HG02571 (cell line): ENCODE measurements around the gene KCNJ4.

Experiments
- ATAC-seq: cut with Tn5 transposase; IDR thresholded peaks from one replicate; pipeline ENCODE4 v1.9.1; 2021; ENCODE audit warnings: mild to moderate bottlenecking, moderate library complexity; ENCODE audit not compliant: unreplicated experiment

Gene KCNJ4

DNA sequence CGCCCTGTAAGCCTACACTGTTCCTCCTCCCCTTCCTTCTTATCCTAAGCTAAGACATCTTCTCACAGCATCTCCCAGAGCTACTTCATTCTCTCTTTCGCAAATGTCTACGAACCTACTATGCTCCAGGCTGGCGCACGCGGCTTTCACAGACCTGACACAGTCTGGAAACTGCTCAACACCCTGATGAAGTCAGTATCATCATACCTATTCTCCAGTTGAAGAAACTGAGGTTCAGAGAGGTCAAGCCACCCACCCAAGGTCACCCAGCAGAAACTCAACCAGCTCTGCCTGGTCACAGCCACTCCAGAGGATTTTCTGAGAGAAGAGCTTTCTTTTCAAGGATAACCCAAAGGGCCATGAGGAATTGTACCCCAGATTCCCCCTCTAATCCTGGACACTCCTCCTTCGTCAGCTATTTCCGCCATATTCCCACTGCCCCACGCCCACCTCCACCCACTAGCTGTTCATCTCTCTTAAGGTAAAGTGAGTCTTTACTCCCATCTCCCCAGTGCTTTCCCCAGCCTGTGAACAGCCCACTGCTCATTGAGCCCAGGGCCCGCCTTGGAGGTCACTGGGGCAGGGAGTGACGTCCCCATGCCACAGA lies 1.8 kb downstream of the KCNJ4 start:
- ATAC-seq, result no peak

DNA sequence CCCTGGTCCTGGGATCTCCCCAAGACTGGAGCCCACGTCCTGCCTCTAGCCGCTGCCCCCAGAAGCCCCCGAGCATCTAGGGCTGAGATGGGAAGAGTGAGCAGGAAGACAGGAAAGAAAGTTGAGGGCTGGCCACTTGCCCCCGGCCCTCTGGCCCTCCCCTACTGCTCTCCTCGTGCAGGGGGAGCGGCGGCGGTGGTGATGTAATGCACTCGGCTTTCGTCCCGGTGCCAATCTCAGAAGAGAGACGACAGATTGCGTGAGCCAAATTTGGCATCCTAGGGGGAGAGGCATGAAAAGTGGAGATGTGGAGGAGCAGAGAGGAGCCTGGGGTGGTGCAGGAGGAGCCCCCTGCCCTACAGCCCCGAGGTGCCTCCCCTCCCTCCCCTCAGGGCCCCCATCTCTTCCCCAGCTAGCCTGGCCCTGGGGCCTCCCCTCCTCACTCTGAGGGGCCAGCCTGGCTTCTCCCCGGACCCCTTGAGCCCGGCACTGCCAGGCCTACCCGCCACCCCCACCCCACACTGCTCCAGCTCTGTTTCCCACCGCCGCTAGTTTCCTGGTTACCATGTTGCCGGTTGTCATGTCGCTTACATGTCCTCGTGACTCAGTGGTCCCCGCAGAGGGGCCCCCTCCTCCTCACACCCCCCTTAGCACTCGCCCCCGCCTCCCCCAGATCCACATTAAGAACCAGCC lies 2.5 kb downstream of the KCNJ4 start:
- no peak for ATAC-seq

DNA sequence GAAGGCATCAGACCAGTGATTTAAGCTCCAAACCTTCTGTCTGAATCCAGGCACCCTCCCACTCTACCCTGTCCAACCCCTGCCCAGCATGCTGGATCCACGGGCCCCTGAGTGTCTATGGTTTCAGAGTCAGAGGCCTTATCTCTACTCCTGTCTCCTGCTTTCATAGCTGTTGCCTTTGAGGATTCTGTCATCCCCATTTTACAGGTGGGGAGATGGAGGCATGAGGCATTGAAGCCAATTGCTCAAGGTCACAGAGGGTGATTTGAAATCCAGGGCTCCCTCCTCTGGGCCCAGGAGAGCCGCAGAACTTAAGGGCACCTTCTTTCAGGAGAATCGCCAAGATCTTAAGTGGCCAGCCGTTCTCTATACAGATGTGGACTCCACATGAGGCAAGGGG lies 3.1 kb downstream of the KCNJ4 start:
- ATAC-seq, result no peak

DNA sequence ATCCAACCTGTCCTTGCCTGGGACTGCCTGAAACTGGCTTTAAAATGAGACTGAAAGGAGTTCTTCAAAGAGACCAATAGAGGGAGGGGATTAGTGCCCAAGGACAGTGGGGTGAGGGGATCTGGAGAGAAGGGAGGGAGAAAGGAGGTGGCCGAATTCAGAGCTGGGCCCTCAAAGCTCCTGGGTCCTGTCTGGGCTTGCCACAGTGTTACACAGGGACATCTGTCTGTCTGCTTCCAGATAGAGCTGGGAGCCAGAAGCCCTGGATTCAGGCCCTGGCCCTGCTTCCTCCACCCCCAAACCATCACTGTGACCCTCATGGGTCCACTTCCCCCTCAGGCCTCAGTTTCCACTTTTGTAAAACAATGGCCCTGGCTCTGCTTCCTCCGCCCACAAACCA lies 3.6 kb downstream of the KCNJ4 start:
- no peak for ATAC-seq

DNA sequence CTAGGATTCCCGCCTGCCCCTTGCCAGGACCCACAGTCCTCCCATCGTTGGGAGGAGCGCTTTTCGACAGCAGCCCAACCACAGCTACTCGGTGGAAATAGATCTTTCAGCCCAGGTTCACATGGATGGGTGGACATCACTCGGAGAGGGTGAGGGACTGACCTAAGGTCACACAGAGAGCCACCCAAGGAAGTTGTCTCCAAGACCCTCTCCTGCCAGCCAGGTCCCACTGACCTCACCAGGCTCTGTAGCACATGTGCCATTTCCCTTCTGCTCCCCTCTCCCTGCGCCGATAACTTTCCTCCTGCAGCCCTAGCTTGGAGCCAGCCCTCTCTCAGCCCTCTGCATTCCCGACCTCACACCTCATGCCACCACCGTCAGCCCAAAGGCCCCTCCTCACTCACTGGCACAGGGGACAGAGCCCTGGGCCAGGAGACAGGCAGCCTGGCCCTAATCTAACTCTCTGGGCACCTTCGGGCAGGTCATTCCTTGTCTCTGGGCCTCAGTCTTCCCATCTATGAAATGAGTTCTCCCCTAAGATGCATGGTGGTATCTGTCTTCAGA lies 4.7 kb downstream of the KCNJ4 start:
- ATAC-seq, result no peak

DNA sequence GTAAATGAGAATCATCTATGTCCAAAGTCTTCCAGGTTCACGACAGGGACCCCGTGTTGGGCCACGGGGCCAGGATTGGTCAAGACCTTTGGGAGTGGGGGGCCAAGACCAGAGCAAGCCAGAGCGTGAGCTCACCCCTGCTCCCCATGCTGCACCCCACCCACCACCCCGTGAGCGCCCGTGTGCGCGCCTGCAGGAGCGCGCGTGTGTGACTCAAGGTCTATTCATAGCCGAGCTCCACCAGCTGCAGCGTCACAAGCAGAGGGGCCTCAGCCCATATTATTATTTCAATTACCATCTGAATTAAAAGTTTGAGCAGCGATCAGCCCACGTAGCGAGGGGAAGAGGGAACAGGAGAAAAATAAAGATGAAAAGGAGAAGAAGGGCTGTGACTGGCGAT lies 5.2 kb downstream of the KCNJ4 start:
- ATAC-seq, result no peak

DNA sequence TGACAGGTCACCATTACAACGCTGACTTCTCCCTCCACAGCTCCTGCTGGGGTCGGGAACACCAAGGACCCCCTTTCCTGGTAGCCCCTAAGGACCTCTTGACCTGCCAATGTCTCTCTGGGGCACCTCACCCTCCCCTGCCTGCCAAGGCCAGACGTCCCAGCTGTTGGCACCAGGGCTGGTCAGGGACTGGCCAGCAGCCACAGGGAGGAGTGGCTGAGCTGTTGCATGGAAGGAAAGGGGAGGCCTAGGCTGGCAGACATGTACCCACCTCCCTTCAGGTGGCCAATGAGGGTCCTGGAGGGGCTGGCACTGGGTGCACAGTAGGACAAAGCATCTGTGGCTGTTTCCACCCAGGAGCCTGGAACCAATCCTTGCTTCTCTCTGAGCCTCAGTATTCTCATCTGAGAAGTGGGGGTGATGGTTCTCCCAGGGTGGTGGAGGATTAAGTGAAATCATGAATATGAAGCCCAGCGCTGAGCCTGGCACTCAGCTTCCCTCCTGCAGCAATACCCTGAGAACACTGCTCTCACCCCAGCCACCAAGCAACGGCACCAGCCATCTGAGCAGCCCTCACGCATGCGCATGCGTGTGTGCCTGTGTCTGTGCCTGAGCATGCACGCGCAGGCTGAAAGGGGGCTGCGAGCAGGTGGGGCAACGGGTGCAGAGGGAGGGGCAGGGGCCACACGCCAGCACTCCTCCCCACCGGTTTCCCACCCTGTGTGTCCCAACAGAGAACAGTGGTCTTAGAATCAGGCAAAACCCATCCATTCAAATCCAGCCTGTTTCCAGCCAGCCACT lies 5.9 kb downstream of the KCNJ4 start:
- no peak for ATAC-seq

DNA sequence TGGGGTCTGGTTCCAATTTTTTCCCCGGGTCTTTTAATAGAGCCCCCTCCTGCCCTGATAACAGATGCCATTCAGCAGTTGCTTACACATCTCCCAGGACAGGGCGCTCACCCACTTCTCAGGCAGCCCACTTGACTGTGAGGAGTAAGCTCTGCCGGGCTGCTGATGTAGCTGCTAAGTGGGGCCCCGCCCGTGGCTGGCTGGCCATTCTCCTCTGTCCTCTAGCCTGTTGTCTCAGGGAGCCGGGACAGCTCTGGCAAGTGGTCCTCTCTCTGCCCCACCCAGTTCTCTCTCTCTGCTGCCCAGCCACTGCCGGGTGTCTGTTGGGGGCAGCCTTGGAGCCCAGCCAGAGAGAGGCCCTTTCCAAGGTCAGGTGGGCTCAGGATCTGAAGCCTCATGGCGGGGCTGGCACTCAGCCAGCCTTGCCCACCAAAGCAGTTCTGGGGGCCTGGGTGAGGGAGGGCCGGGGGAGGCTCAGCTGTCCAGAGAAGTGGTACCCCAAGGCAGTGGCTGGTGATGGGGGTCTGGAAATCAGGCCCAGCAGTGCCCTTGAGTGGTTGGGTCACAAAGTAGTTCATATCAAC lies 8.9 kb downstream of the KCNJ4 start:
- no peak for ATAC-seq

DNA sequence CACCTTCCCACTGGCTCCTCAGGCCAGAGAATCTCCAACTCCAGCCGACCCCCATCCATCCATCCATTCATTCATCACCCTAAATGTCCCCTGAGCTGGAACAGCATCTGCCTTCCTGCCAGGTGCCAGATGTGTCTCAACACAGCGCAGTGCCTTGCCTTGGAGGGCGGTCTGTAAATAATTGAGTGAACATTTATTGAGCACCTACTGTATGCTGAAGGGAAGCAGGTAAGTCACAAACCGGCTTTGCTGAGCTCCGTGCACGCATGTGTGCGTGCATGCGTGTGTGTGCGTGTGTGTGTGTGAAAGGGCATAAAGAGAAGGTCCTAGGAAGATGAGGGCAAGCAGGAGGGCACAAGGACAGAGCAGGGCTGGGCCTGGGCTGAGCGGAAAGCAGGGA lies 10.2 kb downstream of the KCNJ4 start:
- ATAC-seq, result no peak

DNA sequence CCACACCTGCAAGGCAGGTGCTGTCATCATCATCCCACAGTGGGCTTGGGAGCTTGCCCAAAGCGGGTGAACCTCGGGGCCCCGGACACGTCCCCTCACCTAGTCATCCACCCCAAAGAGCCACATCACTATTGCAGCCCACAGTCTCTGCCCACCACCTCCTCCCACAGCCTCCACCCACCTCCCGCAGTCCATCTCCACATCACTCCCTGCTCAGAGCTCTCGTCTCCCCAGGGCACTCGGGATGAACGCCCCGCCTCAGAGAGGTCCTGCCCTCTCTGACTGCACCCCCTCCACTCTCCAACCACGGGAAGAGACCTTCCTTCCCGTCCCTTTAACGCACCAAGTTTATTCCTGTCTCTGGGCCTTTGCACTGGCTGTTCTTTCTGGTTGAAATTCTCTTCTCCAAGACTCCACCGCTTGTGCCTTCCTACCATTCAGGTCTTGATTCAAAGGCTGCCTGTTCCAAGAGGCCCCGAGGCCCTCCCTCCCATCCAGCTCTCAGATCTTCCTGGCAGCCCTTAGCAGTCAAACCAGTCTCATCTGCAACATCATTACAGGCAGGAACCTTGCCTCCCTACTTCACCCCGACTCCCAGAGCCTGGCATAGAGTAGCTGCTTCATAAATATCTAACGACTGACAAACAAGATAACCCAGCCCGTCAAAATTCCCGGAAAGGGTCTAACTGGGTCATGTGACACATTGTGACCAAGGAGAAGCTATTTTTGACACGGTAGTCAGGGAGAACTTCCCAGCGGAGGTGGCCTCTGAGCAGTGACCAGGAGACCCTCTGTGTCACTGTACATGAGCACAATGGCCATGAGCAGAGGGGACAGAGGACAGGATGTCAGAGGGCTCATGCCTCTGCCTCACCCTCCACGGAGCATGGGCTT lies 11.1 kb downstream of the KCNJ4 start:
- no peak for ATAC-seq

DNA sequence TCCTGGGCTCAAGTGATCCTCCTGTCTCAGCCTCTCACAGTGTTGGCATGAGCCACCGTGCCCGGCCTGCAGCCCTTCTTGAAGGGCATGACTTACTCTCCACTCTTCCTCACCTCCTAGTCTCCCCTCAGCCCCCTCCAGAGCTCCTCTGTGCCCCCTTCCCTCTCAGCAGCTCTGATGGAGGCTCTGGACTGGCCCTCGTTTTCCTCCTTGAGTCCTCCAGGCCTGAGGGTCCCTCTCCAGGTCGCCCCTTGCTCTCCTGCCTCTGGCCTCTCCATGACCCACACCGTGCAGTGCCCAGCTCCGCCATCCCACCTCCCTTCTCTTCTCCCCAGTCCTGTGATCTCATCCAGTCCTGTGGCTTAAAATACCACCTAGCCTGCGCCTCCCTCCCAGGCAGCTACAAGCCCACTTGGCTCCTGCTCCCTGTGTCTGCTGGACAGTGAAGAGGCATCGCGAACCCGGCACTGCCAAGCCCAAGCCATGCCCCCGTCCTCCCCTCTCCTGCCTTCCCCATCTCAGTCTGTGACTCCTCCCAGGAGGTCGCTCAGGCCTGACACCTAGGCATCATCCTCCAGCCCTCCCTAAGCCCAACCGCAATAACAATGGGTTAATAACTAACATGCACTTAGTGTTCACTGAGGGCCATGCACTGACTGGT lies 11.9 kb downstream of the KCNJ4 start:
- ATAC-seq, result no peak

DNA sequence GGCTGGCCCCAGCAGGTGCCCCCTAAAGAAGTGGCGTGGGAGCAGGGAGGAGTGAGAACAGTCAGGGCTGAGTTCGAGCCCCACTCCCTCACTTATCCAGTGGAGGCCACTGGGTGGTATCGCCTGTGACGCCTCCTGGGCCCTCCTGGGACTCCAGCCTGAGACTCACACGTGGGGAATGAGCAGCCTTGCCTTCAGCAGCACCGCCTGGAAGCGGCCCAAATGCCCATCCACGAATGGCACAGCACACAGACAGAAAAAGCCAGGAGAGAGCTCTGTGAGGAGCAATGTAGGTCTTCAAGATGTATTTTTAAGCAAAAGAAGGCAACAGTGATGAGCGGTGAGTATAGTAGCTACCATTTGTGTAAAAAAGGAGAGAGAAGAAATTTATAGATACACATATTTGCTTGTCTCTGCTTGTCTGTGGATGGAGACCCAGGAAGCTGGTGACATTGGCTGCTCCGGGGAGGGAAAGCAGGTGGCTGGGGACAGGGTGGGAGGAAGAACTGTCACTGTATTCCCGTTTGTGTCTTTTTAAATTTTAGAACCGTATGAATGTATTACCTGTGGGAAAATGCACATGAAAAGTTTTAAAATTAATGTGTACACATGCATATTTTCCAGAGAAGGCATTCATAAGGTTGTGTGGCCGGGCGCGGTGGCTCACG lies 13.2 kb downstream of the KCNJ4 start:
- ATAC-seq, result no peak

DNA sequence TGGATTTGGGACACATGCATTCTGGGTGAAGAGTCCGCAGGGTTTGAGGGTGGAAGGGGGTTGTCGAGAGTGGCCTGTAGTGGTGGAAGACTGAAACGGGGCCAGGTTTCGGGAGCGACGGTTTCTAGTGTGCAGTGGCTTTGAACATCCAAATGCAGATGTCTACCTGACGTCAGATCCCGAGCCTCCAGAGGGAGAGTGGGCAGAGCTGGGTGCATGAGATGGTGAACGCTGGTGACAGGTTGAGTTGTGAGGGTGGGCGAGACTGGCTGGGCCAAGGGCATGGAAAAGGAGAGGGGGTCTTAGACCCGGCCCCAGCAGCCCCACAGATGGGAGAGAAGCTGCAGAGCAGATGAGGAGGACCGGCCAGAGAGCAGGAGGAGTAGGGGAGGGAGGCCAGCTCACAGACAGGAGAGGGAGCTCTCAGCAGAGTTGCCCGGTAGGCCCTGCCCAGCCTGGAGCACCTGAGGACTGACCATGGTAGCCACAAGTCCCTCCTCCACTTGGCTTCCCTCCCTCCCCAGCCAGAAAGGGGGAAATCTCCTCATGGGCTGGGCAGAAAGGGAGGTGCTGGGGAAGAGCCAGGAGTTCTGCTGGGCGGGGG lies 14.2 kb downstream of the KCNJ4 start:
- ATAC-seq, result no peak

DNA sequence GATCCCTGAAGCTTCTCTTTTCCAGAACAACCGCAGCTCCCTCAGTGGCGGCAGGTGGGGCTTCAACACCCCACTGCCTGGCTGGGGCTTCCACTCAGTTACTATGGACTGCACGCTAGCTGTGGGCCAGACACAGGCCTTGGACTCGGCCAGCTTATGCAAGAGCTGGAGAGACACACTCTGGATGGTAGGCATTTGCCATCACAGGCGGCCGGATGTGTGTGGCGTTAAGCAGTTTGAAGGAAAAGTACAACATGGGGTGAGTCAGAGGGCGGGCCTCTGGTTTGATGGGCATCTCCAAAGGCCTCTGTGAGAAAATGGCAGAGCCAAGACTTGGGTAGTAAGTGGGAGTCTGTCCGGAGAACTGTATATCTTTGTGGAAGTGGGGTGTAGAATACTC lies 17.6 kb downstream of the KCNJ4 start:
- ATAC-seq, result no peak

DNA sequence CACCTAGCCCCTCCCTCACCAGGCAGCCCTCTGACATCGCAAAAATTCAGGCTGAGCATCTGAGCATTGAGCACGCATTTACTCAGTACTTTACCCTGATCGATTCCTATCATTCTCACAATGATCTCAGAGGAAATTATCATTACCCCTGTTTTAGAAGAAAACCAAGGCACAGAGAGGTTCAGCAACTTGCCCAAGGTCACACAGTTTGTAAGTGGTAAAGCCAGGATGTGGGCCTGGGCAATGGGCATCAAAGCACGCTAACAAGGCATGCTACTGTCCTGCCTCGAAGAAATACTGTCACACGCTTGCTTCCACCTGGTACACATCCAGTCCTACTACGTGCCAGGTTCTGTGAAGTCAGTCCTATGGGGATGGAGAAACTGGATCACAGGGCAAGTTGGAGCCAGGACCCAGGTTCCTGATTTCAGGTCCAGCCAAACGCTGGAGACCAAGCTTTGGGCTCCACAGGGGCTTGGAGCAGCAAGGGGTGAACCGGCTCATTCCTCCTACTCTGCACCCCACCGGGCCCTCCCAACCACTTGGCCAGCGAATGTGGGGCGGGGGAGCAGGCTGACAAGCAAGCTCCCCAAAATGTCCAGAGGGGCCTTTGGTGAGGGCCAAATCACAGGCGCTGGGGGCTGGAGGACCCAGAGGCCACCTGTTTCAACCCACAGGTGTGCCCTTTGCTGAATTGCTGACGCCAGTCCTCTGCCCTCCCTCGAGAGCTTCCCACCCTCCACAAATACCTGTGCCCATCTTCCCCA lies 18.2 kb downstream of the KCNJ4 start:
- ATAC-seq, result no peak

DNA sequence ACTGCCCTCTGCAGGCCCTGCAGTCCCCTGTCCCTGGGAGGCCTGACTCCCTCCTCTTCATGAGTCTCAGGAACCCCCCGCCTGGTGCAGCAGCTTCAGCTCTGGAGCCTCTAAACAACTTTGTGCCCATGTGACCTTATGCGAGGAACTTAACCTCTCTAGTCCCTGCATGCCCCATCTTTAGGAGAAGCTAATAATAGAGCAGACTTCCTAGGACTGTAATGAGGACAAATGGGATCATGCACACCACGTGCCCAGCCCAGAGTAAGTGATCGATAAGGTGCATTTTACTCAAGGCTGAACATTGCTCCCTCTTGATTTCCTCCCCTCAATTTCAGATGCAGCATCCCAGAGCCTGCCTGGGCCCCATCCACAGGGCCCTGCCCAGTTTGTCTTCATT lies 19.0 kb downstream of the KCNJ4 start:
- ATAC-seq, result no peak

DNA sequence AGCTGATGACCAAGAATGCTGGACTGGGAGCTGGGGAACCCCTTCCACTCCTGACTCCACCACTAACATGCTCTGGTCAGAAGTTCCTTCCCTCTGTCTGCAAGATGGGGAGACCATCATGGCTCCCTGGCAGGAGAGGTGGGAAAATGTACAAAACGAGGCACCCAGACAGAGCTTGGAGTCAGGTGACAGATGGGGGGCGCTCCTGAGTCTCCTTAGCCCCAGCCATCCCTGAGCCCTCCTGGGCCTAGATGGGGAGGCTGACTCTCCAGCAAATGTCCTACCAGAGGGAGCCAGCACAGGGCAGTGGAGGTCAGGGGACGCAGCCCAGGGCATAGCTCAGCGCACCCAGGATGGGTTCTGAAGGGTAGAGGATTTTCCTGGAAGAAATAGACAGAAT lies 20.0 kb downstream of the KCNJ4 start:
- ATAC-seq, result no peak

DNA sequence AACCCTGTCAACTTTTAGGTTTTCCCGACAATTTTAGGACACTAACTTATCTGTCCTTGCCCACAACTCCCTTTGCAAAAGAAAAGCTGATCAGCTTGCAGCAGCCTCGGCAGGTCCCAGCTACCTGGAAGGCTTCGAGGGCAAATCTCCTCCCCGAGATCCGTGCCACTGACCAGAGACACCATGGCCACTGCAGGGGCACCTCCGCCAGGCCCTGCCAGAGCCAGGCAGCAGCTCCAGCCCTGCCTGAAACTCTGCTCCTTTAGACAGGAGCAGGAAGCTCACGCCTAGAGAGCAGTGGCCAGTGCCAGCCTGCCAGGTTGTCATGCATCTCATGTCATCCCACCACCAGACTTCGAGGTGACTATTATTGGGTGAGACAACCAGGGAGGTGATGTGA lies 21.1 kb downstream of the KCNJ4 start:
- no peak for ATAC-seq
